CD4-positive, alpha-beta T cell treated with Interferon gamma for 1 hour (primary cell): ENCODE data around the gene DLGAP1.

Experiments
- DNase-seq: peaks from one replicate; pipeline ENCODE4 v3.0.0-alpha.2; 2020

The DLGAP1 gene

GRCh38 chr18:3848316-3848715 is 606.8 kb downstream of the DLGAP1 start:
- no peak for DNase-seq

GRCh38 chr18:3845161-3845560 is 609.9 kb downstream of the DLGAP1 start:
- no peak for DNase-seq

- no peak for DNase-seq
Measured at GRCh38 chr18:3842844-3843243, 612.3 kb downstream of the DLGAP1 start.

GRCh38 chr18:3840766-3841165 is 614.3 kb downstream of the DLGAP1 start:
- no peak for DNase-seq

GRCh38 chr18:3839581-3839981 is 615.5 kb downstream of the DLGAP1 start:
- no peak for DNase-seq

- DNase-seq: no peak
Measured at GRCh38 chr18:3836483-3837335, 618.4 kb downstream of the DLGAP1 start.

GRCh38 chr18:3832025-3832638 is 623.0 kb downstream of the DLGAP1 start:
- no peak for DNase-seq

- no peak for DNase-seq
Measured at GRCh38 chr18:3830604-3831003, 624.5 kb downstream of the DLGAP1 start.

- DNase-seq: no peak
Measured at GRCh38 chr18:3827236-3827845, 627.8 kb downstream of the DLGAP1 start.

- DNase-seq: no peak
Measured at GRCh38 chr18:3826021-3826420, 629.1 kb downstream of the DLGAP1 start.

- no peak for DNase-seq
Measured at GRCh38 chr18:3824101-3824500, 631.0 kb downstream of the DLGAP1 start.

- DNase-seq: no peak
Measured at GRCh38 chr18:3823073-3823472, 632.0 kb downstream of the DLGAP1 start.

GRCh38 chr18:3821524-3821923 is 633.6 kb downstream of the DLGAP1 start:
- DNase-seq: no peak

- no peak for DNase-seq
Measured at GRCh38 chr18:3819961-3820360, 635.1 kb downstream of the DLGAP1 start.

GRCh38 chr18:3816610-3817363 is 638.3 kb downstream of the DLGAP1 start:
- DNase-seq: no peak

- no peak for DNase-seq
Measured at GRCh38 chr18:3815991-3816390, 639.1 kb downstream of the DLGAP1 start.

- DNase-seq: no peak
Measured at GRCh38 chr18:3814816-3815215, 640.3 kb downstream of the DLGAP1 start.

GRCh38 chr18:3810296-3810695 is 644.8 kb downstream of the DLGAP1 start:
- DNase-seq: no peak

- no peak for DNase-seq
Measured at GRCh38 chr18:3808985-3809780, 645.9 kb downstream of the DLGAP1 start.

- DNase-seq: no peak
Measured at GRCh38 chr18:3806656-3807055, 648.5 kb downstream of the DLGAP1 start.

GRCh38 chr18:3804336-3804735 is 650.8 kb downstream of the DLGAP1 start:
- no peak for DNase-seq

GRCh38 chr18:3803350-3803749 is 651.8 kb downstream of the DLGAP1 start:
- no peak for DNase-seq
